DLD1 (cell line): ENCODE results near the gene GNL1.
"Not testable (repeated sequence)": the region's sequence is repeated elsewhere in the genome, so short reads cannot be mapped to it uniquely, and the experiment has no call there.

Experiments
- in situ Hi-C: cut with HindIII; loops from 2 replicates; pipeline ENCODE4 v1.10.0; 2017; ENCODE audit warnings: low sequenced_read_pairs

The GNL1 gene

GRCh38 chr6:30533460-30534294, 22.6 kb downstream of the GNL1 start:
- in situ Hi-C loops, result no loop called here

- in situ Hi-C loops, result no loop called here
Measured at GRCh38 chr6:30530014-30530413, 26.3 kb downstream of the GNL1 start.

GRCh38 chr6:30529349-30529875, 26.9 kb downstream of the GNL1 start:
- in situ Hi-C loops, result not testable (repeated sequence)

GRCh38 chr6:30526444-30526843, 29.8 kb downstream of the GNL1 start:
- in situ Hi-C loops, result not testable (repeated sequence)

- in situ Hi-C loops, result not testable (repeated sequence)
Measured at GRCh38 chr6:30521952-30522351, 34.3 kb downstream of the GNL1 start.

GRCh38 chr6:30521082-30521481, 35.2 kb downstream of the GNL1 start:
- in situ Hi-C loops, result not testable (repeated sequence)

- in situ Hi-C loops, result no loop called here
Measured at GRCh38 chr6:30520522-30520921, 35.8 kb downstream of the GNL1 start.

- in situ Hi-C loops, result not testable (repeated sequence)
Measured at GRCh38 chr6:30518505-30519145, 37.7 kb downstream of the GNL1 start.

GRCh38 chr6:30517767-30518504, 38.4 kb downstream of the GNL1 start:
- in situ Hi-C loops, result not testable (repeated sequence)

- in situ Hi-C loops, result not testable (repeated sequence)
Measured at GRCh38 chr6:30516754-30517076, 39.6 kb downstream of the GNL1 start.

- in situ Hi-C loops, result no loop called here
Measured at GRCh38 chr6:30515944-30516753, 40.1 kb downstream of the GNL1 start.

- in situ Hi-C loops, result no loop called here
Measured at GRCh38 chr6:30515106-30515505, 41.2 kb downstream of the GNL1 start.

- in situ Hi-C loops, result no loop called here
Measured at GRCh38 chr6:30513451-30513850, 42.8 kb downstream of the GNL1 start.

- in situ Hi-C loops, result no loop called here
Measured at GRCh38 chr6:30511169-30511546, 45.1 kb downstream of the GNL1 start.

- in situ Hi-C loops, result no loop called here
Measured at GRCh38 chr6:30510419-30511168, 45.7 kb downstream of the GNL1 start.

GRCh38 chr6:30508890-30509736, 47.2 kb downstream of the GNL1 start:
- in situ Hi-C loops, result no loop called here

- in situ Hi-C loops, result no loop called here
Measured at GRCh38 chr6:30507849-30508827, 48.2 kb downstream of the GNL1 start.
